Liver (tissue), 9 donors: ENCODE data around the gene PREX1. TPM values are rescaled to one million over a fixed set of nuclear protein-coding genes. Genes with fewer than 3 reads are reported as not detected.

Source experiments
- DNase-seq: peaks from one replicate; pipeline ENCODE4 v3.0.0-alpha.2; 2017; ENCODE audit warnings: low spot score
- H3K27ac ChIP-seq, 2 donors: one replicate each; pipeline ENCODE4 v1.7.0; 2013; ENCODE audit warnings: inconsistent platforms in 2 of 2, low read length in 2 of 2, control low read depth in 1 of 2, low read depth in 1 of 2, mild to moderate bottlenecking in 1 of 2
- H3K27me3 ChIP-seq, 4 donors: one replicate each; pipeline versions ENCODE4 v1.6.1 to v1.7.0; 2013; ENCODE audit warnings: low read length in 3 of 4, inconsistent platforms in 1 of 4, mild to moderate bottlenecking in 1 of 4, moderate library complexity in 1 of 4; ENCODE audit not compliant: control insufficient read depth in 4 of 4, insufficient read depth in 4 of 4
- H3K36me3 ChIP-seq, 4 donors: one replicate each; pipeline versions ENCODE4 v1.6.1 to v1.7.0; 2013; ENCODE audit warnings: low read length in 3 of 4, mild to moderate bottlenecking in 3 of 4, low read depth in 1 of 4, moderate library complexity in 1 of 4; ENCODE audit not compliant: control insufficient read depth in 4 of 4, insufficient read depth in 3 of 4
- H3K4me1 ChIP-seq, 4 donors: one replicate each; pipeline versions ENCODE4 v1.6.1 to v1.7.0; 2013; ENCODE audit warnings: low read length in 3 of 4, mild to moderate bottlenecking in 3 of 4, moderate library complexity in 1 of 4; ENCODE audit not compliant: control insufficient read depth in 4 of 4, insufficient read depth in 4 of 4
- H3K4me3 ChIP-seq, 3 donors: one replicate each; pipeline versions ENCODE4 v1.6.1 to v1.7.0; 2013; ENCODE audit warnings: low read length in 3 of 3, control low read depth in 1 of 3, low read depth in 1 of 3, mild to moderate bottlenecking in 1 of 3
- H3K9ac ChIP-seq, 2 donors: one replicate each; pipeline ENCODE4 v1.7.0; 2013; ENCODE audit warnings: low read length in 2 of 2, mild to moderate bottlenecking in 2 of 2, moderate library complexity in 2 of 2, control low read depth in 1 of 2, low read depth in 1 of 2
- H3K9me3 ChIP-seq, 4 donors: one replicate each; pipeline versions ENCODE4 v1.6.1 to v1.7.0; 2013; ENCODE audit warnings: low read length in 3 of 4; ENCODE audit not compliant: control insufficient read depth in 4 of 4
- CTCF ChIP-seq: fragments of 150-350 bp; IDR thresholded peaks from 2 replicates; pipeline ENCODE4 v1.5.1; 2017; ENCODE audit warnings: improper control_type of control experiment, low read depth, low read length; ENCODE audit not compliant: missing input control
- EGR1 ChIP-seq, 2 donors: IDR thresholded peaks; 2 replicates each; pipeline ENCODE4 v1.6.1; 2016 to 2018; ENCODE audit warnings: antibody characterized with exemption in 2 of 2, low read depth in 2 of 2
- FOXA1 ChIP-seq: IDR thresholded peaks from 2 replicates; pipeline ENCODE4 v1.6.1; 2016; ENCODE audit warnings: antibody characterized with exemption
- FOXA2 ChIP-seq: IDR thresholded peaks from 2 replicates; pipeline ENCODE4 v1.6.1; 2016; ENCODE audit warnings: antibody characterized with exemption
- GABPA ChIP-seq, 2 donors: IDR thresholded peaks in 1 of 2; conservative IDR thresholded peaks in 1 of 2; 2 replicates each; pipeline ENCODE4 v1.6.1; 2016; ENCODE audit warnings: antibody characterized with exemption in 2 of 2, mild to moderate bottlenecking in 1 of 2, moderate library complexity in 1 of 2
- HNF4G ChIP-seq: IDR thresholded peaks from 2 replicates; pipeline ENCODE4 v1.6.1; 2016; ENCODE audit warnings: antibody characterized with exemption
- JUND ChIP-seq, 2 donors: IDR thresholded peaks; 2 replicates each; pipeline ENCODE4 v1.6.1; 2016; ENCODE audit warnings: antibody characterized with exemption in 2 of 2
- MAX ChIP-seq: IDR thresholded peaks from 2 replicates; pipeline ENCODE4 v1.6.1; 2016; ENCODE audit warnings: antibody characterized with exemption
- NR2F2 ChIP-seq: IDR thresholded peaks from 2 replicates; pipeline ENCODE4 v1.6.1; 2016; ENCODE audit warnings: antibody characterized with exemption
- RAD21 ChIP-seq, 2 donors: IDR thresholded peaks; 2 replicates each; pipeline ENCODE4 v1.6.1; 2016; ENCODE audit warnings: antibody characterized with exemption in 2 of 2, mild to moderate bottlenecking in 2 of 2
- RXRA ChIP-seq, 2 donors: IDR thresholded peaks; 2 replicates each; pipeline ENCODE4 v1.6.1; 2017 to 2018; ENCODE audit warnings: antibody characterized with exemption in 2 of 2, mild to moderate bottlenecking in 1 of 2
- SP1 ChIP-seq: IDR thresholded peaks from 2 replicates; pipeline ENCODE4 v1.6.1; 2018; ENCODE audit warnings: antibody characterized with exemption, mild to moderate bottlenecking
- TAF1 ChIP-seq: conservative IDR thresholded peaks from 2 replicates; pipeline ENCODE4 v1.6.1; 2016; ENCODE audit warnings: antibody characterized with exemption, mild to moderate bottlenecking
- YY1 ChIP-seq: IDR thresholded peaks from 2 replicates; pipeline ENCODE4 v1.6.1; 2016; ENCODE audit warnings: antibody characterized with exemption, mild to moderate bottlenecking
- WGBS: extraction: QIAGEN DNeasy Blood & Tissue Kit; methylation state at CpG from one replicate; pipeline ENCODE4 v1.1.7; 2013; 5-methylcytosine and 5-hydroxymethylcytosine counted together
- polyA plus RNA-seq, 2 donors: library from polyadenylated mRNA; stranded (reverse) in 1 of 2; unstranded in 1 of 2; fragments of 200-250 nt in 1 of 2; fragments of >200 nt in 1 of 2; fragmentation: Nextera tagmentation in 1 of 2; extraction: Ambion mirVana in 1 of 2; gene quantifications; one replicate each; pipeline versions ENCODE4 v1.2.1 to v1.2.3, GENCODE V29; 2013 to 2015
- total RNA-seq, 2 donors: library from RNA; depleted of rRNA; stranded (reverse); fragments of >200 nt; gene quantifications; one replicate each; pipeline ENCODE4 v1.2.3, GENCODE V29; 2014
- TF ChIP-seq, protein P1 (sequence below): IDR thresholded peaks from 2 replicates; pipeline ENCODE4 v1.6.1; 2016; ENCODE audit warnings: antibody characterized with exemption
- TF ChIP-seq, protein P2 (sequence below): IDR thresholded peaks from 2 replicates; pipeline ENCODE4 v1.6.1; 2016; ENCODE audit warnings: antibody characterized with exemption
- TF ChIP-seq, protein P3 (sequence below): IDR thresholded peaks from 2 replicates; pipeline ENCODE4 v1.6.1; 2016; ENCODE audit warnings: antibody characterized with exemption, mild to moderate bottlenecking
- donor health status: healthy.
- donor health status: healthy.
- donor health status: healthy.
- donor health status: healthy.
- donor health status: healthy.

The PREX1 gene
- total and polyA plus RNA-seq, 4 donors = 2.2 to 18.0 (median 10.8) TPM

DNA sequence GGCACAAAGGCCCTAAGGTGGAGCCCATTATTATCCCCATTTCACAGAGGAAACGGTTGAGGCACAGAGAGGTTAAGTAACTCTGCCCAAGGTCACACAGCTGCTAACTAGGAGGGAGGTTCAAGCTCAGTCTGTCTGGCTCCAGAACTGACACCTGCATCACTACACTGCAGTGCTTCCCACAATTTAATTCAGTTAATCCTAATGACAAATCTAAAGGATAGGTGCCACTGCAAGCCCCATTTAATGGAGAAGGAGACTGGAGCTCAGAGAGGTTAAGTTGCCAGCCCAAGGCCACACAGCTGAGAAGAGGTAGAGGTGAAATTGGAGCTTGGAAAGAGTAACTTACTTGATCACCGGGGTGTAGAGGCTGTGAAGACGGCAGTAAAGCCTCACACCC, 148.8 kb downstream of the PREX1 start:
- Histone ChIP-seq H3K4me3 (no peak overlapping the region), H3K9me3 (no peaks in the 10 kb centered on the region), H3K36me3 (peaks cover 0 to 11% (median 2%) of the 10 kb centered on the region in 4 donors), H3K9ac (no peak overlapping the region), H3K4me1 (peaks cover 2 to 18% (median 8%) of the 10 kb centered on the region in 4 donors), H3K27ac (no peak overlapping the region), H3K27me3 (no peaks in the 10 kb centered on the region)
- DNase-seq = no peak
- 97% methylated on average over 3 of the region's 3 CpGs for WGBS
- TF ChIP-seq YY1 (no peak), JUND (IDR thresholded peaks at IDR 0.05) (no peak)
- TF ChIP-seq, protein P1, sequence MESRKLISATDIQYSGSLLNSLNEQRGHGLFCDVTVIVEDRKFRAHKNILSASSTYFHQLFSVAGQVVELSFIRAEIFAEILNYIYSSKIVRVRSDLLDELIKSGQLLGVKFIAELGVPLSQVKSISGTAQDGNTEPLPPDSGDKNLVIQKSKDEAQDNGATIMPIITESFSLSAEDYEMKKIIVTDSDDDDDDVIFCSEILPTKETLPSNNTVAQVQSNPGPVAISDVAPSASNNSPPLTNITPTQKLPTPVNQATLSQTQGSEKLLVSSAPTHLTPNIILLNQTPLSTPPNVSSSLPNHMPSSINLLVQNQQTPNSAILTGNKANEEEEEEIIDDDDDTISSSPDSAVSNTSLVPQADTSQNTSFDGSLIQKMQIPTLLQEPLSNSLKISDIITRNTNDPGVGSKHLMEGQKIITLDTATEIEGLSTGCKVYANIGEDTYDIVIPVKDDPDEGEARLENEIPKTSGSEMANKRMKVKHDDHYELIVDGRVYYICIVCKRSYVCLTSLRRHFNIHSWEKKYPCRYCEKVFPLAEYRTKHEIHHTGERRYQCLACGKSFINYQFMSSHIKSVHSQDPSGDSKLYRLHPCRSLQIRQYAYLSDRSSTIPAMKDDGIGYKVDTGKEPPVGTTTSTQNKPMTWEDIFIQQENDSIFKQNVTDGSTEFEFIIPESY = no peak

DNA sequence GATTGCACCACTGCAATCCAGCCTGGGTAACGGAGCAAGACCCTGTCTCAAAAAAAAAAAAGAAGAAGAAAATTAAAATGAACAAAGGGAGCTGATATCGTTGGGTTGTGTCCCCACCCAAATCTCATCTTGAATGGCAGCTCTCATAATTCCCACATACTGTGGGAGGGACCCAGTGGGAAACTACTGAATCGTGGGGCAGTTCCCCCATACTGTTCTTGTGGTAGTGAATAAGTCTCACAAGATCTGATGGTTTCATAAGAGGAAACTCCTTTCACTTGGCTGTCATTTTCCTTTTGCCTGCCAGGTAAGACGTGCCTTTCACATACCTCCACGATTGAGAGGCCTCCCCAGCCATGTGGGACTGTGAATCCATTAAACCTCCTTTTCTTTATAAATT, 149.4 kb downstream of the PREX1 start:
- DNase-seq = no peak
- TF ChIP-seq YY1 (no peak), HNF4G (no peak), TAF1 (no peak), CTCF (no peak), RXRA (IDR thresholded peaks at IDR 0.05) (no peak)
- TF ChIP-seq, protein P2, sequence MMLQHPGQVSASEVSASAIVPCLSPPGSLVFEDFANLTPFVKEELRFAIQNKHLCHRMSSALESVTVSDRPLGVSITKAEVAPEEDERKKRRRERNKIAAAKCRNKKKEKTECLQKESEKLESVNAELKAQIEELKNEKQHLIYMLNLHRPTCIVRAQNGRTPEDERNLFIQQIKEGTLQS = no peak
- H3K4me1 ChIP-seq = peaks cover 2 to 15% (median 8%) of the 10 kb centered on the region in 4 donors
- no peak overlapping the region for H3K27ac ChIP-seq
- no peaks in the 10 kb centered on the region for H3K9me3 ChIP-seq
- H3K4me3 ChIP-seq = no peak overlapping the region
- no peaks in the 10 kb centered on the region for H3K27me3 ChIP-seq
- WGBS = 89% methylated on average over 5 of the region's 5 CpGs
- H3K9ac ChIP-seq = no peak overlapping the region
- H3K36me3 ChIP-seq = peaks cover 0 to 11% (median 2%) of the 10 kb centered on the region in 4 donors

DNA sequence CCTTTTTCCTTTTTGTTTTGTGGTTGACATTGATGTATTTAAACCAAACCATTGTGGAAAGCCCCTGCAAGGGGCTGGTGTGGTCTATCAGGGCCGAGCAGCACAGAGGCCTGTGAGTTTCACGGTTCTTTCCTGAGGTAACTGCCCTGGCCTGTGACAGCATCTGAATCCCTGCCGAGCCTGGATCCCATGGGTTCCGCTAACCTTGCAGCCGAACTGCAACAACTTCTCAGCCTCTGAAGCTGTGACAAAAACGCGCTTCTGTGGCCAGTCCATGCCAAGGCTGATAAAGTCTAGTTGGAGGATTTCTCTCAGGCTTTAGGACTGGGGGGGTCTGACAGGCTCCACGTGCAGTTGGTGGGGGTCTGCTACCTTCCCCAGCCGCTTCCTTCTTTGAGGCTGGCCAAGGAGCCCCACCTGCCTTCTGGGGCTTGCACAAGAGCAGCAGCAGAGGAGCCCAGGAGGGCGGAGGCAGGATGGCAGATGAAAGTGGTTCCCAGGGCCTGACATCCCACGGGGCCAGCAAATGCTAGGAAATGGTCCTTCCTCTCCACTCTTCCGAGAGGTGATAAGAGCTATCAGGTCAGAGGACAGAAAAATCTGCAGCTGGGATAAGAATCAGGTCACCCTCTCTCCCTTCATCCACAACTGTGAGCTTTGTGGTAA, 150.9 kb downstream of the PREX1 start:
- Histone ChIP-seq H3K27ac (no peak overlapping the region), H3K4me3 (no peak overlapping the region), H3K36me3 (peaks cover 0 to 11% (median 2%) of the 10 kb centered on the region in 4 donors), H3K9me3 (no peaks in the 10 kb centered on the region), H3K27me3 (no peaks in the 10 kb centered on the region), H3K4me1 (peaks cover 0 to under 1% (median 0%) of the 10 kb centered on the region in 4 donors), H3K9ac (no peak overlapping the region)
- WGBS = 88% methylated on average over 12 of the region's 12 CpGs
- DNase-seq = no peak
- TF ChIP-seq NR2F2 = no peak
- TF ChIP-seq FOXA1 = no peak
- TF ChIP-seq FOXA2 = no peak
- no peak for TF ChIP-seq RXRA (IDR thresholded peaks at IDR 0.05)
- TF ChIP-seq YY1 = no peak
- no peak for TF ChIP-seq TAF1
- TF ChIP-seq HNF4G = no peak
- TF ChIP-seq, protein P2 = no peak
- TF ChIP-seq GABPA (IDR thresholded peaks at IDR 0.05 in 1 of 2, conservative IDR thresholded peaks at IDR 0.05 in 1 of 2) = no peak
- no peak for TF ChIP-seq EGR1 (IDR thresholded peaks at IDR 0.05; ENCODE audit: low read depth in 2 of 2)
- TF ChIP-seq, protein P1 = no peak
- TF ChIP-seq JUND (IDR thresholded peaks at IDR 0.05) = no peak
- TF ChIP-seq SP1 = no peak
- no peak for TF ChIP-seq RAD21 (IDR thresholded peaks at IDR 0.05)
- TF ChIP-seq, protein P3, sequence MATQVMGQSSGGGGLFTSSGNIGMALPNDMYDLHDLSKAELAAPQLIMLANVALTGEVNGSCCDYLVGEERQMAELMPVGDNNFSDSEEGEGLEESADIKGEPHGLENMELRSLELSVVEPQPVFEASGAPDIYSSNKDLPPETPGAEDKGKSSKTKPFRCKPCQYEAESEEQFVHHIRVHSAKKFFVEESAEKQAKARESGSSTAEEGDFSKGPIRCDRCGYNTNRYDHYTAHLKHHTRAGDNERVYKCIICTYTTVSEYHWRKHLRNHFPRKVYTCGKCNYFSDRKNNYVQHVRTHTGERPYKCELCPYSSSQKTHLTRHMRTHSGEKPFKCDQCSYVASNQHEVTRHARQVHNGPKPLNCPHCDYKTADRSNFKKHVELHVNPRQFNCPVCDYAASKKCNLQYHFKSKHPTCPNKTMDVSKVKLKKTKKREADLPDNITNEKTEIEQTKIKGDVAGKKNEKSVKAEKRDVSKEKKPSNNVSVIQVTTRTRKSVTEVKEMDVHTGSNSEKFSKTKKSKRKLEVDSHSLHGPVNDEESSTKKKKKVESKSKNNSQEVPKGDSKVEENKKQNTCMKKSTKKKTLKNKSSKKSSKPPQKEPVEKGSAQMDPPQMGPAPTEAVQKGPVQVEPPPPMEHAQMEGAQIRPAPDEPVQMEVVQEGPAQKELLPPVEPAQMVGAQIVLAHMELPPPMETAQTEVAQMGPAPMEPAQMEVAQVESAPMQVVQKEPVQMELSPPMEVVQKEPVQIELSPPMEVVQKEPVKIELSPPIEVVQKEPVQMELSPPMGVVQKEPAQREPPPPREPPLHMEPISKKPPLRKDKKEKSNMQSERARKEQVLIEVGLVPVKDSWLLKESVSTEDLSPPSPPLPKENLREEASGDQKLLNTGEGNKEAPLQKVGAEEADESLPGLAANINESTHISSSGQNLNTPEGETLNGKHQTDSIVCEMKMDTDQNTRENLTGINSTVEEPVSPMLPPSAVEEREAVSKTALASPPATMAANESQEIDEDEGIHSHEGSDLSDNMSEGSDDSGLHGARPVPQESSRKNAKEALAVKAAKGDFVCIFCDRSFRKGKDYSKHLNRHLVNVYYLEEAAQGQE = no peak
- TF ChIP-seq MAX = no peak
